Ecto neural progenitor cell (in vitro differentiated cells): Measurements from ENCODE around the gene HOXA7.

Source experiments
- DNase-seq: peaks from one replicate; pipeline ENCODE4 v3.0.0-alpha.2; 2018; ENCODE audit warnings: low spot score

The HOXA7 gene

GRCh38 chr7:27193335-27194001, 37.0 kb upstream of the HOXA7 start:
- peak; percentile 47 for DNase-seq

GRCh38 chr7:27192546-27193334, 36.3 kb upstream of the HOXA7 start:
- no peak for DNase-seq

DNA sequence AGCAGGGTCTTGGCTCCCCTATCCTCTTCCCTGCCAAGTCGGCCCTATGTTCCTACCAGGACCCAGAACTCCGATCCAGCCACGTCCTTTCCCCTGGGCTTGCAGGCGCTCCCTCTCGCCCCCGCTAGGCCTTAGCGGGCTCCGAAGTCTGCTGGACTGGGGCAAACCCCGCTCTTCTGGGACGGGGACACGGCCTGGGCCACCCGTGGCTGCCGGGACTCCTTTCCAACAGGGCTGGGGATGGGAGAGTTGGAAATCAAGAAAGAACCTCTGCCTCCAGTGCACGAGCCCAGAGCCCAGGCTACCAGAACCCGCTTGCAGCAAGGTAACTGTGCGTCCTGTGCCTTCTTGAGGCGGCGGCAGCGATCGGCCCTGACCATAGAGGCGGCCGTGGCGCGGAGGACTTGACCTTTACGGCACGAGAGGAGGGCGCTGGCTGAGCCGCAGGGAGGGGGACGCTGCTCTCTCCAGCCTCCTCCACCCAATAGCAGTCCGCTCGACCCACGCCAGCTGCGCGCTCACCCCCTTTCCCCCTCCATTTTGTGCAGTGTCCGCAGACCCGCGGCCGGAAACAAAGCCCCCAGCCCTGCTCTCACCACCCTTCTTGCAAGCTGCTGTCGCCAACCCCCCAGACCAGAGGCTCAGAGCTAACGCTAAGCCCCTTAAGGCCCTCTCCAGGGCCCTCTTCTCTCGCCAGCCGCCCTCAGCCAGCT, 35.5 kb upstream of the HOXA7 start:
- DNase-seq: no peak

DNA sequence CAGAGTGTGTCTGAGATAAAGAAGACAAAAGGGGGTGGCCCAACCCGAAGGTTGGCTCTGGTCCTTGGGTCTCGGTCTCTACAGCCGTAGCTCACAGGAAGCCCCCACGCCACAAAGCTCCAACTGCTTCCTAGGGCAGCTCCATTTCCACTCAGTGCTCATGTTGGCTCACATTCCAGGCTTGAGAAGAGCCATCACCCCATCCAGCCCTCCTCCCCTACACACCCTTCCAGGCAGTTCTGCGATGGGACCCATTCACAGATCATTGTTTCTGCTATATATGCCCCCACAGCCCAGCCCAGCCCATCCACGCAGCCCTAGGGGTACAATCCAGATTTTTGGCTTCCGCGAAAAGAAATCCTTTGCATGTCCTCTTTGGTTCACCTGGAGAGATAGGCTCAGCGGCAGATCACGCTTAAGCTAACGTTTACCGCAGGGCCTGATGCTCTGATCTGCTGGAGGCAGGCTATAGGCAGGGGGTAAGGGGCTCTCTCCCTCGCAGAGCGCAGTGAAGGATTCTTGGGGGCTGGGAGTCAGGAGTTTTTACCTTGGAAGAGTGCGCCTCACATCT, 34.8 kb upstream of the HOXA7 start:
- DNase-seq: no peak

DNA sequence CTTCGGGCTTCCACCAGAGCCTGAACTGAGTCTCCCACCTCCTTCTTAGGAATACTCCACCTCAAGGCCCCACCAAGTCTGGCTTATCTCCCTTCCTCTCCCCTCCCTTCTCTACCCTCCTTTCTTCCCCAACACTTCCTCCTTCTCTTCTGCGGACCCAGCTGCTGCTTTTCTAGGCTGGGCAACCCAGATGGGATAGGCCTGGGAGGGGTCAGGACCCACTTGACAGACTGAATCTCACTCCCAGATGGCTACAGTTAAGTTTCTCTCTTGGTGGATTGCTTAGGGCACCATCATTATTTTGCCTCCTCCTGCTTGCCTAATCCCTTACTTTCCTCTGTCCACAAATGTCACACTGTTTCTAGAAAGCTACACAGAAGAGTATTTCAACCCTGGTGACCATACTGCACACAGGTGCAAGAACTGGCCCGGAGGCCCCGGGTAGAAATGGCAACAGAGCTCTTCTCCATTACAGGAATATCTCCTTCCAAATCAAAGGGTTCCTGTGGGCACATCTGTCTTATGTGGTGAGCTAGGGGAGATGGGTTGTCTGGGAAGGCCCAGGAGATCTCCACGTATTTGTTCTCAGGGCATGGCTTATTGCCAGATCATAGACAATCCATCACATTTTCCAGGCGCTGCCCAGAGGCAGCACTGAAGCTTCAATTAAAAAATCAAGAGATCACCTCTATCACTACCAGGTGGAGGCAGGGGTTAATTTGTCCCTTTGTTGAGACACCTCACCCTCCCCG, 33.7 kb upstream of the HOXA7 start:
- DNase-seq: no peak

- no peak for DNase-seq
These were observed 33.0 kb upstream of the HOXA7 start for GRCh38 chr7:27189295-27189996.

DNA sequence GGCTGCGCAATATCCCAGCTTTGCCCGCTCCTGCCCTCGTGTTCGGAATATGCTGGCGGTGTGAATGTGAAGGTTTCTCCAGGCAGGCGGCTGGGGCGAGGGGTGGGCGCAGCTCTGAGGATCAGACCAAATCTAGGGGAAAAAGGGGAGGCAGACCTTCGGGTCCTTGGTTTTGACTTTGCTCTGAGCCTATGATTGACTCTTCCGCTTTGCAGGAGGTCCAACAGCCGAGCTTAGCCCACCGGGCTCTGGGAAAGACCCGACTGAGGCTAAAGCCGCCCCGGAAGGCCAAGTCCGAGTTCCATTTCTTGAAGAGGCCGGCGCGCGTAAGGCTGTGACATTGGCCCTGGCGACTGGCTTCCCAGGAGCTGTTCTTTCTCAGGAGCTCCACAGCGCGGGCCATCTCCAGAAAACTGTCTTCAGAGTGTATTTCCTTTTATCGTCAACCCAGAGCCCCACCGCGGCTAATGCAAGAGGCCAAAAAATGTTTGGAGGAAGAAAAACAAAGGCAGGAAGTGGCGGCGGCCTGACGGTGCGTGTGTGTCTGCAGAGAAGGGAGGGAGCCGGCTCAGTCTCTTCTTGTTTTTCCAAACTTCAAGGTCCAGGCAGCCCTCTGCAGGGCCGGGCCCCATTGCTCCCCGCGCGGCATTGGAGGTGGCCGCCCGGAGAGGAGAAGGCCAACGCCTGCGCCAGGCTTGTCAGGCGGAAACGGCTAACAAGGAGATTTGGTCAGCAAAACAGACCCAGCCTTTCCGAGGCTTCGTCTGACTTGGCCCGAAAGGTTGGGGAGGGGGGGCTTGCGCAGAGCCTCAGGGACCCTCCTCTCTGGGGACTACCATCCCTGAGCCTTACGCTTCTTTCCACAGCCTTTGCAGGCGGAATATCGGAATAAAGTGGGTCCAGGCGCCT, 32.2 kb upstream of the HOXA7 start:
- DNase-seq: no peak

GRCh38 chr7:27187475-27188385, 31.3 kb upstream of the HOXA7 start:
- no peak for DNase-seq

GRCh38 chr7:27186668-27187474, 30.4 kb upstream of the HOXA7 start:
- DNase-seq: no peak

DNA sequence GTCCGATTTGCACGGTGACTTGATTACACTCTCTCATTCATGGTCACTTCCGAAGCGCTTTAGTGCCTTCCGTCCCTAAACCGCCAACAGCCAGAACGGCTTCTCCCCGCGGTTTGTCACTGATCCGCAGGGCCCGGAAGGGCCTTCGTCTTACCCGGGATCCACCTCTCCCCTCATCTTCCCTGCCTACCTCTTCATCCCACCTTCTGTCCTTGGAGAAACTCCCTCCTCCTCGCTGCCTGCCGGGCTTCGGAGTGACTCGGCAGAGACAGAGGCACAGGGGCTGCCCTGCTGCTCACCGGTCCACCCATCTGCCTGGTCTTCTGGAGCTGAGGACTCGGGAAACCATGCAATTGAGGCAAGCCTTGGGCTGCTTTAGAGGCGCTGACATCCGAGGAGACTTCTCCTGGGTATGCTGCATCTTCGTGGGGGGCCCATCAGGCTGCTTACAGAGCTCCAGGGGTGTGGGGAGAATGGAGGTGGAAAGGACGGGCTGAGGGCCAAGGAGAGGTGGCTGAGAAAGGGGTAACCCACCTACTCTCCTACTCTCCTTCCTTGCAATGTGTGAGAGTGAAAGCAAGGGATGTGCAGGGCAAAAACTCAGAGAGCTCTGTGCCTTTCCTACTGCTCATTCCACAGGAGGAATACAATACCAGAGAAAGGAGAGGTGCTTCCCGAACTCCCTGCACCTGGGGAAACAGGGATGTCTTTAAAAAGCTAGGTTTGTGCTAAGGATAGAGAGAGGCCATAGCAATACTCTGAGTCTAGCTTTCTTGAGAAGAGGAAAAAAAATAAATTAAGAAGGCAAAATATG, 29.6 kb upstream of the HOXA7 start:
- DNase-seq: no peak

- no peak for DNase-seq
These were observed 28.8 kb upstream of the HOXA7 start, which contains the start of gene HOXA11 for GRCh38 chr7:27185013-27185853. HOXA11 (minus strand) TSS chr7:27185232; CDS start chr7:27185144, 88 bp downstream.

- DNase-seq: no peak
These were observed 28.0 kb upstream of the HOXA7 start for GRCh38 chr7:27184337-27185012.

DNA sequence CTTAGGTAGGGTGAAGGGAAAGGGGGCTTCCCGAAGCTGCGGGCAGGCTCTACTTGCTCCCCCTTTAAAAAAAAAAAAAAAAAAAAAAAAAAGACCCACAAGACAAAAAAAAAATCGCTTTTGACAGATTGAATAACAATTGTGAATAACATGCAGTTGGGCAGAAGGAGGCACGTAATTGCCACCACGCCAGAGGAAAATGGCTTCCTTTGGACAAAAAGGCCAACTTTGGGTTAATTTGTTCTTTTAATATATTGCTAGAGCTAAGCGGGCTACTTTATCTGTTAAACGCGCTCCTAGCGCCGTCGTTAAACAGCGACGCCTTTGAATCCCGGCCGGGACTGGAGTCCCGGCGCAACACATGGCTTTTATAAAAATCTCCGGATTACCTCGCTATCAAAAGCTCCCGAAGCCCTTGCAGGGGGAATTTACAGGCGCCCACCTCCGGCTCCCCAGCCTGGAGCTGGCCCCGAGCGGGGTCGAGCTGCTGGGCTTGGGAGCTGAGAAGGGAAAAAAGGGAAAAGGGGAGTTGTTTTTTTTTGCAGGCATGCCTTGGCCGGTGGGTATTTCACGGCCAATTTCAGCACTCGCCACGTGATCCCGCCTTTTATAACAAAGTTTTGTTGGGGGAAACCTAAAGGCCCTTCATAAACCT, 27.3 kb upstream of the HOXA7 start:
- DNase-seq: no peak

DNA sequence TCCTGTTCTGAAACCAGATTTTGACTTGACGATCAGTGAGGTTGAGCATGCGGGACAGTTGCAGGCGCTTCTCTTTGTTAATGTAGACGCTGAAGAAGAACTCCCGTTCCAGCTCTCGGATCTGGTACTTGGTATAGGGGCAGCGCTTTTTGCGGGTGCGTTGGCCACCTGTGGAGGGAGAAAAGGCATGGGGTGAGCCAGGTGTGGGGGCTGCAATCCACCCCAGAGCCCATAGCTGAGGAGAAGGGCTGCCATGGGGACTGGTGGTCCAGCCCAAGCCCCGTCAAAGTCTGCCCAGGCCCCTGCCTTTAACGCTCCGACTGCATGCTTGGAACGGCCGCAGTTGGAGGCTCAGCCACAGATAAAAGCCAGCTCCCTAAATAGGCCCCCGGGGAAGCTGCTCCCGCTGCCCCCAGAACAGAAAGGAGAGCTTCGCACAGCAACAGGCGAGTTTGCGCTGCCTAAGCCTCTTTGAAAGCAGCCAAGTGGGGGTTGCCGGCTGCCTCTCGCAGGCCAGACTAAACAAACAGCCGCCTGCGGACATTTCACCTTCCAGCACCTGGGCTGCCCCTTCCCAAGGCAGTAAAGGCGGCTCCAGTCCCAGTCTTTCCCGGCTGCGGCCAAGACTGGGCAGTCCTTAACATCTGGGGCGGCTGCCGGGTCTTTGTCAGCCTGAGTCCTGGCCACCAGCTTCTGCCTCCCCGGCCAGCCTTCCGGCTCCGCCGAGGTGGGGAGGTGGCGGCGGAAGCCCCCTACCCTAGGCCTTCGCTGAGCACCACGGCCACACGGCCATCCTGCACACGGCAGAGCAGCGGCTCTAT, 26.6 kb upstream of the HOXA7 start:
- no peak for DNase-seq
